Measurements from ENCODE around the gene GAS2L2. TPM values are rescaled to one million over a fixed set of nuclear protein-coding genes. Genes with fewer than 3 reads are reported as not detected.
A peak's percentile ranks its signal among the peaks of the same experiment; 100 is the strongest.
"Not testable (repeated sequence)": the region's sequence is repeated elsewhere in the genome, so short reads cannot be mapped to it uniquely, and the experiment has no call there.

The GAS2L2 gene
- total RNA-seq, 2 experiments from 2014 or later, result 0.07 TPM; not detected in 1

GRCh38 chr17:35708149-35708548, 44.9 kb downstream of the GAS2L2 start:
- ATAC-seq (peak; percentile 98), DNase-seq (peak; percentile 24)
- peaks cover 30% of the 10 kb centered on the region for H3K36me3 Mint-ChIP-seq (ENCODE audit: low read depth)
- H3K4me1 Mint-ChIP-seq, result peaks cover 58% of the 10 kb centered on the region
- peak overlapping the region; percentile 16 for H3K27ac Mint-ChIP-seq
- H3K27me3 Mint-ChIP-seq, result no peaks in the 10 kb centered on the region
- no peaks in the 10 kb centered on the region for H3K9me3 Mint-ChIP-seq (ENCODE audit: low read depth)
- ChIA-PET CTCF (interaction anchor here (0.5 to 1.6 kb wide), 4 partner anchors 14 to 1958 kb away, joined by 3 to 6 read pairs (median 4); no protein-coding TSS in a partner anchor), POLR2A (no interaction called here)
- H3K4me3 Mint-ChIP-seq, result no peak overlapping the region
- intact Hi-C loops (cut with DNase I, micrococcal nuclease), result no loop called here

DNA sequence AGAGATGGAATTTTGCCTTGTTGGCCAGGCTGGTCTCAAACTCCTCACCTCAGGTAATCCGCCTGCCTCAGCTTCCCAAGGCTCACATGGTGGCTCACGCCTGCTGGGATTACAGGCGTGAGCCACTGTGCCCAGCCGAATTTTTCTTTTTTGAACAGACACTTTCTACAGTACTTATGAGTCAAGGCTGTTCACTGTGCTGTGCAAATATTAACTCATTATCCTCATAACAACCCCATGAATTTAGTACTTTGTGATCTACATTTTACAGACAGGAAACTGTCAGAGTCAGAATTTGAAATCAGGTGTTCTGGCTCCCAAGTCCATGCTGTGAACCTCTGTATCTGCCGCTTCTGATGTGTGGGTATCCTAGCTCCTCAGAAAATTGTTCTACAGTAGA, 47.3 kb downstream of the GAS2L2 start:
- H3K9me3 Mint-ChIP-seq (ENCODE audit: low read depth), result no peaks in the 10 kb centered on the region
- CTCF ChIA-PET, result interaction anchor here (1.9 to 2.5 kb wide), 2 partner anchors 8 to 42 kb away, joined by 5 to 9 read pairs; no protein-coding TSS in a partner anchor
- intact Hi-C loops (cut with DNase I, micrococcal nuclease), result no loop called here
- no peaks in the 10 kb centered on the region for H3K27me3 Mint-ChIP-seq
- H3K4me1 Mint-ChIP-seq, result peaks cover 48% of the 10 kb centered on the region
- POLR2A ChIA-PET, result no interaction called here
- H3K27ac Mint-ChIP-seq, result no peak overlapping the region
- no peak overlapping the region for H3K4me3 Mint-ChIP-seq
- DNase-seq (no peak), ATAC-seq (no peak)
- peaks cover 32% of the 10 kb centered on the region for H3K36me3 Mint-ChIP-seq (ENCODE audit: low read depth)

DNA sequence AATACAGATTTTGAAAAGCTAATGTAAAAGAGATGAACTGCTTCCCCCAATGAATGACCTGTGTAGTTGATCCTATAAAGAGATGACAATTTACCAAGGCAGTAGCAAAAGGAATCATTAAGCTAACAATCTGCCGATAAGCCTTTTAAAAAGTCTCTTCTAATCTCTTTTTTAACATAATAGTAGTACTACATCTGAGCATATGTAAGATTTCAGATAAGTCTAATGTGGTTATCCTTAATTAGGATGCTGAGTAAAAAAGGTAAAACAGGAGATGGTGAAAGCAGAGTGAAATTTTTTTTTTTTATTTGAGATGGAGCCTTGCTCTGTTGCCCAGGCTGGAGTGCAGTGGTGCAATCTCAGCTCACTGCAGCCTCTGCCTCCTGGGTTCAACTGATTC, 47.8 kb downstream of the GAS2L2 start:
- POLR2A ChIA-PET, result no interaction called here
- ATAC-seq (no peak), DNase-seq (no peak)
- peaks cover 46% of the 10 kb centered on the region for H3K4me1 Mint-ChIP-seq
- no peak overlapping the region for H3K27ac Mint-ChIP-seq
- H3K4me3 Mint-ChIP-seq, result no peak overlapping the region
- peaks cover 28% of the 10 kb centered on the region for H3K36me3 Mint-ChIP-seq (ENCODE audit: low read depth)
- CTCF ChIA-PET, result interaction anchor here (0.6 to 2.5 kb wide), 4 partner anchors 9 to 68 kb away, joined by 3 to 9 read pairs (median 5); no protein-coding TSS in a partner anchor
- H3K9me3 Mint-ChIP-seq (ENCODE audit: low read depth), result no peaks in the 10 kb centered on the region
- H3K27me3 Mint-ChIP-seq, result no peaks in the 10 kb centered on the region
- intact Hi-C loops (cut with DNase I, micrococcal nuclease), result no loop called here

GRCh38 chr17:35703308-35703707, 49.7 kb downstream of the GAS2L2 start:
- CTCF ChIA-PET, result interaction anchor here (2.5 kb wide), 1 partner anchor 44 kb away, joined by 9 read pairs; no protein-coding TSS in a partner anchor
- Mint-ChIP-seq H3K4me1 (peaks cover 30% of the 10 kb centered on the region), H3K36me3 (ENCODE audit: low read depth) (peaks cover 17% of the 10 kb centered on the region)
- ATAC-seq; POLR2A ChIA-PET; DNase-seq; H3K4me3 Mint-ChIP-seq; H3K27me3 Mint-ChIP-seq; H3K9me3 Mint-ChIP-seq (ENCODE audit: low read depth); H3K27ac Mint-ChIP-seq; intact Hi-C loops (cut with DNase I, micrococcal nuclease): not testable (repeated sequence)

DNA sequence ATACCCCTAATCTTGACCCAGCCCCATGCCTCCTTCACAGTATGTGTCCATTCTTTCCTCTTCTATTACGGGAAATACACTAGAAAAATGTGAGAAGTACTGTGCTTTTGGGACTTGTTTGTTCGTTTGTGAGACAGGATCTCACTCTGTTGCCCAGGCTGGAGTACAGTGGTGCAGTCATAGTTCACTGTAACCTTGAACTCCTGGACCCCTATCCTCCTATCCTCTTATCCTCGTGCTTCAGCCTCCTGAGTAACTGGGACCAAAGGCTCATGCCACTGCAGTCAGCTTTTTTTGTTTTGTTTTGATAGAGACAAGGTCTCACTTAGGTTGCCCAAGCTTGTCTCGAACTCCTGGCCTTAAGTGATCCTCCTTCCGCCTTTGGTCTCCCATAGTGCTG, 51.5 kb downstream of the GAS2L2 start:
- DNase-seq (no peak), ATAC-seq (no peak)
- POLR2A ChIA-PET, result no interaction called here
- peaks cover 22% of the 10 kb centered on the region for H3K36me3 Mint-ChIP-seq (ENCODE audit: low read depth)
- no peak overlapping the region for H3K27ac Mint-ChIP-seq
- H3K4me3 Mint-ChIP-seq, result no peak overlapping the region
- no peaks in the 10 kb centered on the region for H3K9me3 Mint-ChIP-seq (ENCODE audit: low read depth)
- no peaks in the 10 kb centered on the region for H3K27me3 Mint-ChIP-seq
- intact Hi-C loops (cut with DNase I, micrococcal nuclease), result no loop called here
- CTCF ChIA-PET, result no interaction called here
- H3K4me1 Mint-ChIP-seq, result peaks cover 18% of the 10 kb centered on the region

GRCh38 chr17:35700150-35700549, 52.9 kb downstream of the GAS2L2 start:
- Mint-ChIP-seq H3K4me3 (no peak overlapping the region), H3K4me1 (peaks cover 13% of the 10 kb centered on the region), H3K9me3 (ENCODE audit: low read depth) (no peaks in the 10 kb centered on the region), H3K27ac (no peak overlapping the region), H3K36me3 (ENCODE audit: low read depth) (peaks cover 18% of the 10 kb centered on the region), H3K27me3 (no peaks in the 10 kb centered on the region)
- DNase-seq, result no peak
- POLR2A ChIA-PET, result no interaction called here
- CTCF ChIA-PET, result no interaction called here
- intact Hi-C loops (cut with DNase I, micrococcal nuclease), result no loop called here
- no peak for ATAC-seq

- Mint-ChIP-seq H3K9me3 (ENCODE audit: low read depth) (no peaks in the 10 kb centered on the region), H3K4me3 (no peak overlapping the region), H3K27me3 (no peaks in the 10 kb centered on the region), H3K4me1 (peaks cover 2% of the 10 kb centered on the region), H3K27ac (no peak overlapping the region), H3K36me3 (ENCODE audit: low read depth) (peaks cover 24% of the 10 kb centered on the region)
- POLR2A ChIA-PET, result no interaction called here
- CTCF ChIA-PET, result interaction anchor here (0.8 kb wide), 1 partner anchor 172 kb away, joined by 3 read pairs; no protein-coding TSS in a partner anchor
- intact Hi-C loops (cut with DNase I, micrococcal nuclease), result no loop called here
- ATAC-seq (no peak), DNase-seq (no peak)
Measured at GRCh38 chr17:35698800-35699199, 54.2 kb downstream of the GAS2L2 start.

GRCh38 chr17:35695613-35696012, 57.4 kb downstream of the GAS2L2 start:
- no peaks in the 10 kb centered on the region for H3K27me3 Mint-ChIP-seq
- peaks cover 29% of the 10 kb centered on the region for H3K36me3 Mint-ChIP-seq (ENCODE audit: low read depth)
- no peak for ATAC-seq
- ChIA-PET CTCF (interaction anchor here (0.6 to 1.7 kb wide), 4 partner anchors 9 to 68 kb away, joined by 3 to 4 read pairs (median 3); no protein-coding TSS in a partner anchor), POLR2A (no interaction called here)
- intact Hi-C loops (cut with DNase I, micrococcal nuclease), result no loop called here
- H3K27ac Mint-ChIP-seq, result no peak overlapping the region
- H3K4me1 Mint-ChIP-seq, result peaks cover 2% of the 10 kb centered on the region
- no peaks in the 10 kb centered on the region for H3K9me3 Mint-ChIP-seq (ENCODE audit: low read depth)
- H3K4me3 Mint-ChIP-seq, result no peak overlapping the region
- no peak for DNase-seq

DNA sequence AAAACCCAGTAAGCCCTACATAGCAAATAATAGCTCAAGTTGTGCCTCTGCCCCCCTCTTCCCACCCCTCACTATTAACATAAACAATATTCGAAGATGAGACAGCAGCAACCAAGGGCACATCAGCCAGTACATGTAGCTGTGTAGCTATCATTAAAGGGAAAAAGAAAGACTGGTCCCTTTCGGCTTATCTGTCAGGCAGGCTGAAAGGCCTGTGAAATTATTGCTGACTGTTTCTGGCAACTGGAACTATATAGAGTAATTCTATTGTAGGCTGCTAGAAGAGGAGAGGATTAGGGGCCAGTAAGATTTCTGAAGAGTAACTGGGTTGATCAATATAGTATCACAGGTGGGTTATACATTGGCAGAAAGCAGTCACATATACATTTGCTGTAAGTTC, 58.1 kb downstream of the GAS2L2 start:
- H3K4me1 Mint-ChIP-seq, result peaks cover 2% of the 10 kb centered on the region
- no peak overlapping the region for H3K27ac Mint-ChIP-seq
- CTCF ChIA-PET, result interaction anchor here (0.6 to 1.7 kb wide), 6 partner anchors 9 to 823 kb away, joined by 3 to 5 read pairs (median 3); no protein-coding TSS in a partner anchor
- H3K36me3 Mint-ChIP-seq (ENCODE audit: low read depth), result peaks cover 36% of the 10 kb centered on the region
- no peak overlapping the region for H3K4me3 Mint-ChIP-seq
- ATAC-seq, result no peak
- no peaks in the 10 kb centered on the region for H3K9me3 Mint-ChIP-seq (ENCODE audit: low read depth)
- intact Hi-C loops (cut with DNase I, micrococcal nuclease), result no loop called here
- no peaks in the 10 kb centered on the region for H3K27me3 Mint-ChIP-seq
- no peak for DNase-seq
- POLR2A ChIA-PET, result no interaction called here

Other genes starting within 250 kb of the GAS2L2 start
- gene SLFN12L, start 215.6 kb downstream of the GAS2L2 start, total RNA-seq, result 10 to 100 TPM; 23.3 to 23.7 TPM
- gene SLFN14, start 192.4 kb downstream of the GAS2L2 start, total RNA-seq, result not detected
- gene PEX12, start 174.7 kb downstream of the GAS2L2 start, total RNA-seq, result 1 to 10 TPM; 5.7 to 6.1 TPM
- gene AP2B1, start 165.9 kb downstream of the GAS2L2 start, total RNA-seq, result 100 to 1,000 TPM; 166 to 184 TPM
- gene RASL10B, start 21.6 kb downstream of the GAS2L2 start, total RNA-seq, result 1 to 10 TPM; 2.7 to 4.0 TPM
- not detected for gene C17orf50, start 7.6 kb upstream of the GAS2L2 start, total RNA-seq
- under 1 TPM in 1 of 2 experiments, not detected in 1; 0.09 TPM for gene MMP28, start 42.4 kb upstream of the GAS2L2 start, total RNA-seq
- 100 to 1,000 TPM; 316 to 330 TPM for gene TAF15, start 56.2 kb upstream of the GAS2L2 start, total RNA-seq
- under 1 TPM in 1 of 2 experiments, not detected in 1; 0.18 TPM for gene HEATR9, start 115.7 kb upstream of the GAS2L2 start, total RNA-seq
- gene CCL5, start 127.1 kb upstream of the GAS2L2 start, total RNA-seq, result 10 to 100 TPM; 33.1 to 50.4 TPM
- 1 to 10 TPM; 4.4 to 6.5 TPM for gene RDM1, start 177.5 kb upstream of the GAS2L2 start, total RNA-seq
- gene LYZL6, start 190.5 kb upstream of the GAS2L2 start, total RNA-seq, result not detected
- gene CCL16, start 228.3 kb upstream of the GAS2L2 start, total RNA-seq, result not detected
- gene CCL14, start 233.5 kb upstream of the GAS2L2 start, total RNA-seq, result not detected
- not detected for gene CCL15, start 248.3 kb upstream of the GAS2L2 start, total RNA-seq